Measurements from ENCODE around the gene HHLA2.

The HHLA2 gene

DNA sequence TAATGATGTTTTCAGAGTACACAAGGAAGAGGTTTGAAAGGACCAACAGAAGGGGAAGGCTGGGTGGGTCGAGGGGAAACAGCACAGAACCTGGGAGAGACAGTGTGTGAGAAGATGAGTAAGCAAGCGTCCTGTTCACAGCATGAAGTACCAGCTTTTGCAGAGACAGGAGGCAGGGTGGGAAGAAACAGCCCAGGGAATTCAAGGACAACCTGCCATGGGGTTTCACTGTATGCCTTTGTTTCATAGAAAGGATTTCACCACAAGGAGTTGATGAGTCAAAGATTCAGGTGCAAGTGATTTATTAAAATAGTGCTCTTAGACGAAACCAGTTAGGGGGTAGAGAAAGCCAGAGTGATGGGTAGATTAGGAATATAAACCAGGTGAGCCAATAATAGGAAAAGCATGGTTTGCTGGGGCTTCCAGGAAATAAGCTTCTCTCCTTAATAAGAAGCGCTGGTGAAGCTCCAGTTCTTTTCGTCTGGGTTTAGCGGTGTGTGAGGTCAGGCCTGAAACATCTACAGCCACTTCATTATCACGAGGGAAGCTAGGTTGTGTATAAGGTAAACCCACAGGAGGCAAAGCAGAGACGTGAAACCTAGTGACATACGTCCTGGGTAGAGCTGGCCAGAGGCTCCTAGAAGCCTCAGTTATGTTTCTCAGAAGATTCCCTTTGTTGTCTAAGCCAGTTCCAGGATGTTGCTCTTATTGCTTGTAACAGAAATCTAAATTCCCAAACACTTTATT lies 3.9 kb downstream of the HHLA2 start:
- DNase-seq, result no peak

DNA sequence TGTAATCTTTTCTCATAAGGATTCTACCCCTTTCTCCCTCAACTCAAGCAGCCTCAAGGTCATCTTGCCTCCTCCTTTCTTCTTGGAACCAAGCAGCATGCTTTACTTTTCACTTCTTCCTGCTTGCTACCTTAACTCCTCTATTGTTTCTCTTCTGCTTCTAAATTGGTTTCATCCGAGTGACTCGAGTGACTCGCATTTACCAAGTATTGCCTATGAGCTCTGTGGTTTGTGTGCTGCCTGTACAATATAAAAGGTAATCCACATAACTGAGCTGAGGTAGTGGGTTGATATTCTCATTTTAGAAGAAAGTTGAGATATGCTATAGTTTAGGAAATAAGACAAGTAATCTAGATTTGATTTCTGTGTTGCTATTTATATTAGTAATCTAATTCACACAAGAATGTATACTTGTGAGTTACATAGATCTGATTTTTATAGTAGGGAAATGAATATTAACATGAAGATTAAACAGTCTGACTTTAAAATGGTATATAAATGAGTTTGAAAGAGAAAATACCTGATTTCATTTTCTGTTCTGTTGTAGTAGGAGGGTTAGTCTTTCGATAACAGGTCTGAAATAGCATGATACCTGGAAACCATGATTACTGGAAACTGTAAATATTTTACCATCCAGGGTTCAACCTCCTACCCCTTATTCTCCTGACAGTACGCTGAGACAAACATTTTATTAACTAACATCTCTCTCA lies 5.5 kb downstream of the HHLA2 start:
- DNase-seq, result no peak

DNA sequence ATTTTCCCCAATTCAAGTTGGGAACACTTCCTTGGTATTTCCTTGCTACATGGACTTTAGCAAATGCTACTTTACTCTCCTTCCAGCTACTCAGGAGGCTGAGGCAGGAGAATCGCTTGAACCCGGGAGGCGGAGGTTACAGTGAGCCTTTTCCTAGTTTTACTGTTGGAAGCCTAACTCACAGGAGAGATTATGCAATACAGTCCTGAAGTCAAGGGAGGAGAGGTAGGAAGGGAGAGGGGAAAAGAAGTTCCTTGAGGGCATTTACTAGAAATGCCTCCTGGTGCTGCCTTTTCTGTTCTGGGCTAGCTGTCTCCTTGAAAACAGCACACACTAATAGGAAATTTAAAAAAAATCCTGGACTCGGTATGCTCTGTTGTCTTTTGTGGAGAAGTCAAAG lies 6.2 kb downstream of the HHLA2 start:
- DNase-seq, result no peak

DNA sequence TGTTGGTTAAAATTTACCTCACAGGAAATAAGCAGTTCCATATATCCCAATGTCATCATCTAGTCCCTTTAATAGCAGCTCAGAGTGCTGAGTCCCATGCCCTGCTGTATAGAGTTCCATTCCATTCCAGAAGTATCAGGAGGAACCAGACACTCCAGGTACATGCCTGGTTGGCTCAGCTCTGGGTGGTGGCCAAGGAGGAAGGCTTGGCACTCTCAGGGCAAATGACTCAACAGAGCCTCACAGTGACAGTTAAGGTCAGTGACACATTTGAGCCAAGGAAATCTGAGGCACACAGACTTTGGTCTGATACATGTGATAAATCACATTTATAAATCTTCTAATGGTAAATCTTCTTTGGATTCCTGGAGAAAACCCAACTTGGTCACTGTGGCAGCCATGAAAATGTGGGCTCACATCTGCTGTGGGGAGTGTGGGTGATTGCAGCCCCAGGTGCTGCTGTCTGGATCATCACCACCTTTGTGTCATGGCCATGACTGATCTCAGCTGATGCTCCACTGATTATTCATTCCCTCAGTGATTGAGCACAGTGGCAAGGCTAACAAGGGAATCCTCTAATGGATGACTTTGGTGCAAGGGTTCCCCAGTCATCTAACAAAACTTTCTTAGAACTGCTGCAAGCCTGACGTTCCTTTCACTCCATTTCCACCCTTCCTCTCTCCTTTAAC lies 9.3 kb downstream of the HHLA2 start:
- DNase-seq, result no peak

DNA sequence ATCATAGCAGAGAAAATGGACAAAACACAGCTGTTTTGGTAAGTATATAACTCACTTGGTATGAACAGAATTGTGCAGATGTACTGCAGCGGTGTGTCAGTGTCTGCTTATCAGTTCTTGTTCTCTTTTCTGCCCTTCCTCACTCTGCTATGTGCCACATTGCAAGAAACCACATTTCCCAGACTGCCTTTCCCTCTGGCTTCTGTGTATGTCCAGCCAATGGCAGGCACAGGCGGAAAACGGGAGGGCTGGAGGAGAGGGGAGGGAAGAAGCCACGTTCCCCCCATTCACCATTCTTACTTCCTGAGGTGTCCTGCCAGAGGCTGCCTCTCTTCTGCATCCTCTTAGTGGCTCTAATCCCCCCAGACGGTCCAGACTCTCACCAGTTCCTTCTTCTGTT lies 15.4 kb downstream of the HHLA2 start:
- DNase-seq, result peak in 3 of 4 experiments; percentile 18 to 31 (median 23)

DNA sequence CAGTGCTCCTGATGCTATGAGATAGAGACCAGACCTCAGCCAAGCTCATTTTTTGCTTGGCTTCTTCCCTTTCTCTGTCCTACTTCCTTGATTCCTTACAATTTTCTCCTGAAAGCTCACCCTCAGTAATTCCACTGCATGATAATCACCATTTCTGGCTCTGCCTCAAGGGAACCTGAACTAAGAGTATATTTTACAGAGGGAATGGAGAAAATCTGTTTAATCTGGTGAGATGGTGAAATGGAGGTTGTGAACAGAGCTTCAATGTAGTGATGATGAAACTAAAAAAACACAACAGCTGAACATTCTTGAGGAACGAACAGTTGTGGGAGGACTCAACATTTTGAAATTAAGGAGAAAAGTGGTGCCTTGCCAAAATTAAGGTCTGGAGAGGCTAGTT lies 16.3 kb downstream of the HHLA2 start:
- DNase-seq, result no peak

DNA sequence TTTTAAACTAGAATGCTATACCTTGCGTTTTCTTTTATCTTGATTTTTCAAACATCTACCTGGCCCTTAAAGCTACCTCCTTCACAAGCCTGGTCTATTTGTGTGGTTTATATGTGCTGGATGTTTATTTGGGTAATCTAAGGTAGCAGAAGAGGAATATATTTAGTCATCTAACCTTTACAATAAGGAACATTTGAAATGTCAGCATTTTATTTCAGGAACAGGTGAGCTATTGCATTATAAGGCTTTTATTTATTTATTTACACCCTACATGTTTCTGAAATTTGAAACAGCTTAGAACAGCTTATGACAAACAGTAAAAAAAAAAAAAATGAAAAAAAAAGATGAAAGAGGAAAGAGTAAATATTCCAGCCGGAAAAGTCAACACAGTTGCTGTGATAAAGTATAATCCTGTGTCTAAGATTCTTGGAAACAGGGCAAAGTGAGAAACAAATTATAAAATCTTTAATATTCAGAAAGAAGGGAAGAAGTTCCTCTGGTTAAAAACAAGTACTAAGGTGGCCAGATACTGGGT lies 19.5 kb downstream of the HHLA2 start:
- no peak for DNase-seq

DNA sequence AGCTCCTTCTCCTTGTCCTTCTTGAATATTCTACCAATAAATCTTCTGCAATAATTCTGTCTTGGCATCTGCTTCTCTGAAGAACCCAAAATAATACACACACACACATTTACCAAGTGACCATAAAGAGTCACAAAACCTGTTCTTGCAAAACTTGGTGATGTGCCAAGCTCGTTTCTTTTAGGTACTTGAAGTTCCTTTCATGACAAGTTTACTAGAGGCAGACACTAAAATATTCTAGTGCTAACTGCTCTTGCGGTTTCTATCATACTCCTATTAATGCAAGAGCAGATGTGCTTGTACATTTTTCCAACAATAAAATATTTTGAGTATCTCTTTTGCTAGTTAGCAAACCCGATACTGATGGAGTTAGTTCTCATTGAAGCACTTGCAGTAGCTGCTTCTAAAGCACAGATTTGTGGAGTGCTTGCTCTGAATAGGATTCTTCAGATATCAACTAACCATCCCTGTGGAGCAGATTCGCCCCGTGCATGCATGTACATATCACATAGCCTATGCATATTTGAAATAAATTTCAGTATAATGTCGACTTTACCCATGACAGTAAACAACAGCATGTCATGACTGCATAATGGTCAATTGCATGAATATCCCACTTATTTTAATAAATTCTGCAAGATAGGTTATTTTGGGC lies 23.2 kb downstream of the HHLA2 start:
- no peak for DNase-seq

DNA sequence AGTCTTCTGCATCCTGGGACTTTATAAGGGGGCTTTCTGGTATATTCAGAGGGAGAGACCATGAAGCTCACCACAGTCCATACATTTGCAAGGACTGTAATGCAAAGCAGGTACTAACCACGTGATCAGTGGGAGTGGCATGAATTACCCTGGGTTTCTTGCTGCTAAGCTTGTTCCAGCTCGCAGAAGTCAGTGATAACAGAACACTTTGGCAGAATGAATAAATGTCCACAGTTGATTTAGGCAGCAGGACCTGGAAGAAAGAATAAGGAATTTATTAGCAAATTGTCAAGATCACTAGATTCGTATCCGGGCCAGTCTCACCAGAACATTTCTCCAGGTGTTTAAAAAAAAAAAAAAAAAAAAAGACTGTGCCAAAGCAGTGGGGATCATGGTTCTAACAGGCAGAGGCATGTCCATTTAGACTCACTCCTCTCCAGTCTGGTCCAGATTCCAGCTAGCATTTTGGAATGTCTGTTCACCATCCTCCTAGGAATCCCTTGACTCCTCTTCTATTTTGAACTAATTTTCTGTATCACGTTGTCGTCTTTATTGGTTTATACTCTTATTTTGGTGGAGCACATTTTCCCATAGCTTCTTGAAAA lies 24.5 kb downstream of the HHLA2 start:
- no peak for DNase-seq

DNA sequence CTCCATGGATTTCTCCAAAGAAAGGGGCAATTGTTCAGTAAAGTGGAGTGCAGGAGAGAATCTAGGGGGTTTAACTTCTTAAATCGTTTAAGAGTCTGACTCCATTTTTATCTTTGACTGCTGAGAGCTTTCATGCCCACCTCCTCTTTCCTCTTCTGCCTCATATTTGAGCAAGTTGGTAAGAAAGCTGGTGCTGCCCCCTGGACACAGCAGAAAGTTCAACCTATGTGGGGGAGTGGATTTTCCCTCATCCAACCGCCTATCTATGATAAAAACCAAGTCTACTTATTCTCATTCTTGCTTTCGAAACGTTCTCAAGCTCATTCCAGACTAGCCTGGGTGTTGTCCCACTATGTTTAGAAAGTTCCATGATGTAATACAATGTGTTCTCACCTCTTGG lies 26.0 kb downstream of the HHLA2 start:
- DNase-seq, result peak in 2 of 4 experiments; percentile 5 to 42

DNA sequence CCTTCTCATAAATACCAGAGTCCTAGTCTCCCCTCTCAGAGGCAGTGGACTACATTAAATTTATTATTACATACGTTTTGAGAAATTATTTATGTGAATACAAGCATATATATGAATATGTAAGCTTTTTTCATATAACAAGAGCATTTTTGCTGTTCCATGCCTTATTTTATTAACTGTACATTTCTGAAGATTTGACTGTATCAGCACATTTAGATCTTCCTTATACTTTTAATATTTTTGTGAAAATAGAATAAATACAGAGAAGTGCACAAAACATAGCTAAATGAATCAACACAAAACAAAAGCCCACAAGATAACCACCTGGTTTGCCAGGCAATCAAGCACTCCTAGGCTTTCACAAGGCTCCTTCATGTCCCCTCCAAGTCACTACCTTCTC lies 27.8 kb downstream of the HHLA2 start:
- DNase-seq, result no peak

DNA sequence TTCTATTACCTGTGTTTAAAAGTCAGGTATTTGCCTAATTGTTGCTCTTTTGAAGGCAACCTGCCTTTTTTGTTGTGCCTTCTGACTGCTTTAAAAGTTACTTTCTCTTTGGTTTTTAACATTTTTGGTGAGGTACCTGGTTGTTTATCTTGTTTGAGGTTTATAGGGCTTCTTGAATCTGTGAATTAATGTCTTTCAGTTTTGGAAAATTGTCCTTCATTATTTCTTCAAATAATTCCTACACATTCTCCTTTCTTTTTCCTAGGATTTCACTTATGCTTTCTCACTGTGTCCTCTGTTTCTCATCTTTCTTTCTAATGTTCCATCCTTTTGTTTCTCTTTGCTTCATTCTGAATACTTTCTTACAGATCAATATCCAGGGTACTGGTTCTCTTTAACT lies 30.8 kb downstream of the HHLA2 start:
- no peak for DNase-seq

DNA sequence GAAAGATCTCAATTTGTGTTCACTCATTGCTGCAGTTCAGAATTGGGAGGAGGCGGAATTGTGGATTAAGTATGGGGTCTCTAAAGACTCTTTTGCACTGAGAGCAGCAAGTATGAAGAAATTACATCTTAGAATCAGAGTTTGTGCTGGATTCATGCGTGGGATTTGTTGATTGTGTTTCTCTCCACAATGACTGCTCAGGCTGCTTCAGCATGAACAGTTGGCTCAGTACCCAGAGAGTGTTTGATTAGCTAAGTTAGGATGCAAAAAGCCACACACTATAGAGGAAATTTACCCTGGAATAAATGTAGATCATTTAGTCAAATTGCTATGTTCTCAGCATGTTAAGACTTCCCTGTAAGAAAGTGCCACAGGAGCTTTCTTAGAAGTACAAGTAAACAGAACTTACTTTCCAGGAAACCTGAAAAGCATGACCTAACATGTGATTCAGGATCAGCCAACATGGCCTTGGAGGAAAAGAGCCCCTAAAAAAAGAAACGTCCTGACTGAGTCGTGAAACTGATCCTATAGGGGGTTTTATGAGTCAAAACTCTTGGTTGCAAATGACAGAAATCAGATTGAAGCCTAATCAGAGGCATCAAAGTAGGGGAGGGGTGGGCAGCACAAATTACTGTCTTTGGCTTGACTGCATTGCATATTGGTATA lies 32.6 kb downstream of the HHLA2 start:
- DNase-seq, result peak in 2 of 4 experiments; percentile 8 to 24

DNA sequence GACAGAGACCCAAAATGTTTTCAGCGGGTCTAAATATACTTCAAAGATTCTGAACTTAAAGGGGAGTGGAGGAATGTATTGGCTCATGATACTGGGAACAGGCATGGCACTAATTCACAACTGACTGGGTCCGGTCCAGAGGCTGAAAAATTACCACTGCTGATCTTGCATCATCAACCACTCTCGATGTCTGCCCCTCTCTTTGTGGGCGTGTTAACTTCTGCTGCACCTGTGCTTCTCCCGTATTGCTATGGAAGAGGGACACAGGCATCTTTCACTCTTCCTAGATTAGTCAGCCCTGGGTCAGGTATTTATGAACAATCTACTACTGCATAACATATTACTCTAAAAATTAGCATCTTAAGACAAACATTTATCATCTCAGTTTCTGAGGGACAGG lies 33.2 kb downstream of the HHLA2 start:
- DNase-seq, result no peak

DNA sequence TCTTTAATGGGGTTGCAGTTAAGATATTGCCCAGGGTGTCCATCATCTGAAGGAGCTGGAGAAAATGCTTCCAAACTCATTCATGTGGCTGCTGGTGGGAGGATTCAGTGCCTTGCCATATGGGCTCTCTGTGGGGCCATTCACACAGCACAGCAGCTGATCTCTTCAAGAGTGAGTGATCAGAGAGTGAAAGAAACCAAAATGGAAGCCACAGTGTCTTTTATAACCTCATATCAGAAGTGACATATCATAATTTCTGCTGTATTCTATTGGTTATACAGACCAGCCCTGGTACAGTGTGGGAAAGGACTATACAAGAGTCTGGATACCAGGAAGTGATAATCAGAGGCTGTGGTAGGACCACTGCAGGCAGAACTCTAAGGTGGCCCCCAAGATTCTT lies 33.6 kb downstream of the HHLA2 start:
- no peak for DNase-seq

DNA sequence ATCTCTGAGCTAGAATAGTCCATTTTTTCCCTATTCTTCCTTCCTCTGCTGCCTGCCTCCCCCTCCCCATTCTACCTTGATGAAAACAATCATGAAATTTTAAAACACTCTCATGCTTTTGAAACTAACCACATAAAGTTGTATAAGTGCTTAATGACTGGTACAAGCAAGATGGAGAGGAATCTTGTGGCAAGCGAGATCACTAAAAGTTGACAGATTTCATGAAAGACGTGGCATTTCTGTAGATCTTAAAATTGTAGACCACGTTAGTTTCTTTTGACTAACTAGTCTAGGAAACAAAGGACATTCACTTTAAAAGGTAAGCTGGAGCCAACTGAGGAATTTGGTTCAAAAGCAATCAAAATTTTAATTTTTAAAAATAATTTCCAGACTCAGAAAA lies 35.4 kb downstream of the HHLA2 start:
- DNase-seq, result no peak

DNA sequence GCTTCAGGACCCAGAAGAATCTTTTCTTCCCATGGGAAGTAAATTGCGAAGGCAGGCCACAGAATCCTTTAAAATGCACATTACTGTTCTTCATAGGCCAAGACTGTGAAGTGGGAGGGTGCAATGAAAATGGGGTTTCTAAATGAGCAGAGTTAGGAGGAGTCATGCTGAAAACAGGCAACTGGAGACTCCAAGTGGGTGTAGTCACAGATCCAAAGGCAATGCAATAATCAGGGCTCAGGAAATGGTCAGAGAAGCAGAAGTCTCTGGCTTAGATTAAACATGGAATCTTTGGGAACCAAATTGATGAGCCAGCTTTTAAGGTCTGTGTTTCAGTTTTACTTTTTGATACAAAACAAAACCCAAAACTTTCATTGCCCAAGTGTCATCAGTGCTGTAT lies 37.6 kb downstream of the HHLA2 start:
- DNase-seq, result peak in 3 of 4 experiments; percentile 16 to 26 (median 18)

DNA sequence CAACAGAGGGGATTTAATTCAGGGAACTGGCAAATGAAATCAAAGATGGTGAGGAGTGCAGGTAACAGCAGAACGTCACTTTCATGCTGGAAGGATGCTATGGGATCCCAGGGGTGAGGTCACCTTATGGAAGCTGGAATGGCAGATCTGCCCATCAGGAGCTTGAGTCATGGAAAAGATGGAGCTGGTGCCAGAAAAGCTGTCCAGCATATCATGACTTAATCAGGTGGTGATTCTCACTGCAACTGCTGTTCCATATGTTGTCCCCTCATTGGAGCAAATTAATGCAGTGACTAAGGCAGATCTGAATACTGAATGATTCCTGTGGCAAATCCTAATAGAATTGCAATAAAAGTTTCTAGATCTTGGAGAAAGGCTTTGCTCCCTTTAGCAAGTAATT lies 38.4 kb downstream of the HHLA2 start:
- no peak for DNase-seq

DNA sequence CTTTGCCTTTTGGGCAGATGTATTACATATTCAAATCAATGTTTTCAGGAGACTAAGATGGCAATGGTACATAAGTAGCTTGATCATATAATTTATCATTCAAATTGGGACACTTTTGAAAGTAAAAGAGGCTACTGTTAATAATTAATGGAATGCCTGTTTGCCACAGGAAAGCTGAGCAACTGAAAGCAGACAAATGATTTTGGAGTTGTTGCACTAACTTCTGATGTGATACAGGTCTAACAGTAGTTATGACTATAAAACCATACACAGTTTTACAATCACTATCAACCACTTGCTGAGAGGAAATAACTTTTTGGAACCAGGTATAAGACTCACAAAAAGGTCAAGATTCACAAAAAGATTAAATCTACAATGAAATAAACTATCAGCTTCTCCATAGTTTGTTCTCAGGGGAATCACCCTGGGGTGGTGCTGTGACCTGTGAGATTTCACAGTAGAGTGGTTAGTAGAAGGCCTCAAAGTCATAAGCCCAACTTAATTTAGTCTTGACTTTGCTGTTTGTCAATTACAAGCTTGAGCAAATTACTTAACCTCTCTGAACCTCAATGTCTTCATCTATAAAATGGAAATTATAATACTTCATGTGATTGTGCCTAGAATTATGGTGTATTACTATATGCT lies 42.7 kb downstream of the HHLA2 start:
- DNase-seq, result no peak

DNA sequence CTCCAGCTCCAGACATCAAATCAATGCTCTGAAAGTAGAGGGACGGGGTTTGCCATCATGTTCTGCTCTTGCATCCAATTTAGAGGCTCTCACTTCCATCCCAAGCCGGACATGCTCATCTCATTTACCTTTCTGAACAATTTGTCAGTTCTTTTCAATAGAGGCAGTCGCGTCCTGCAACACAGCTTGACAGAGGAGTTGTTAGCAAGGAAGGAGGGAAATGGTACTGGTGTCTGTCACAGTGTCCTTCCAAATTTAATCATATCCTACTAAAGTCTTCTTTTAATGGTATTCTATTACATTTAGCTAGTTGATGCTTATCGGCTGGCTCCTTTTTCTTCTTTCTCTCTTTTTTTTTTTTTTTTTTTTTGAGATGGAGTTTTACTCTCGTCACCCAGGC lies 45.6 kb downstream of the HHLA2 start:
- DNase-seq, result no peak

DNA sequence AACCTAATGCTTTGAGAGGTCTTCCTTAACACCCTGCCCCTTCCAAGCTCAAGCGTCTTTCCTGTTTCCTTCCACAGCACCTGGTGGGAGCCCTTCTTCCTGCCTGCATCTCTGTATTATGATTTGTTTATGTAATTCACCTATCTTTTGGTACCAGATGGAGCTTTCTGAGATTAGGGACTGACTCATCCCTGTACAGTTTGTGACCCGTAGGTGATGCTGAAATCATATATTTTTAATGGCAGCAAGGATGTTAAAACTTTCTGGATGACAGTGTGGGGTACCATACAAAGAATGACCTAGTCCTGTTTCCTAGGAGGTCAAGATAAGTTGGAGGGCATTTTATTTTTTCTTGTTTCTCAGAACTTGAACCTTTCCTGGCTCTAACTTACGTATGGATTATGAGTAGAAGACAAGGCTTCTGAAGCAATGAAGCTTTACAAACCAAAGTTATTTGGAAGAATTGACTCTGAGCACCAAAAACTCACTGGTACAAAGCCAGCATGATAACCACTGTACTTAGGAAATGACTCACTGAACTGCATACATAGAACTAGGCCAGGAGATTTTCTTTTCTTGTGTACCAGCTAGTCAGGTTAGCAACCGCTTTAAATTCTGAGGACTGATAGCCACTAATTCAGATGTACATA lies 46.6 kb downstream of the HHLA2 start:
- DNase-seq, result no peak

Data from suppressor macrophage (primary cell).